Measurements from ENCODE around the gene KIAA1586.

KIAA1586 gene

DNA sequence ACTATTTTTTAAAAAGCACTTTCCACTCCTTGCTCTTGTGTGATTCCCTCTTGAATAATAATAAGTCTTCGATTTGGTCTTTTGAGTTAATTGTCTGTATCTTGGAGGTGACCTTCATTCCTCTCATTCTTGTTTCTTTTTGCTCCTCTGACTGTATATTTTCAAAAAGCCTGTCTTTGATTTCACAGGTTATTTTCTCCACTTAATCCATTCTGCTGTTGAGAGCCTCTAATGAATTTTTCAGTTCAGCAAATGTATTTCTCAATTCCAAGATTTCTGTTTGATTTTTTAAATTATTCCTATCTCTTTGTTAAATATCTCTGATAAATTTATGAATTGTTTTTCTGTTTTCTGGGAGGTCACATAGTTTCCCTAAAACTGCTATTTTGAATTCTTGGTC, 21.7 kb upstream of the KIAA1586 start:
- TF ChIP-seq, protein P1, sequence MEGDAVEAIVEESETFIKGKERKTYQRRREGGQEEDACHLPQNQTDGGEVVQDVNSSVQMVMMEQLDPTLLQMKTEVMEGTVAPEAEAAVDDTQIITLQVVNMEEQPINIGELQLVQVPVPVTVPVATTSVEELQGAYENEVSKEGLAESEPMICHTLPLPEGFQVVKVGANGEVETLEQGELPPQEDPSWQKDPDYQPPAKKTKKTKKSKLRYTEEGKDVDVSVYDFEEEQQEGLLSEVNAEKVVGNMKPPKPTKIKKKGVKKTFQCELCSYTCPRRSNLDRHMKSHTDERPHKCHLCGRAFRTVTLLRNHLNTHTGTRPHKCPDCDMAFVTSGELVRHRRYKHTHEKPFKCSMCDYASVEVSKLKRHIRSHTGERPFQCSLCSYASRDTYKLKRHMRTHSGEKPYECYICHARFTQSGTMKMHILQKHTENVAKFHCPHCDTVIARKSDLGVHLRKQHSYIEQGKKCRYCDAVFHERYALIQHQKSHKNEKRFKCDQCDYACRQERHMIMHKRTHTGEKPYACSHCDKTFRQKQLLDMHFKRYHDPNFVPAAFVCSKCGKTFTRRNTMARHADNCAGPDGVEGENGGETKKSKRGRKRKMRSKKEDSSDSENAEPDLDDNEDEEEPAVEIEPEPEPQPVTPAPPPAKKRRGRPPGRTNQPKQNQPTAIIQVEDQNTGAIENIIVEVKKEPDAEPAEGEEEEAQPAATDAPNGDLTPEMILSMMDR (IDR thresholded peaks at IDR 0.05), result no peak
- Mint-ChIP-seq H3K4me1 (peaks cover 10% of the 10 kb centered on the region), H3K4me3 (no peak overlapping the region), H3K36me3 (ENCODE audit: low read depth) (peaks cover 15% of the 10 kb centered on the region), H3K27me3 (ENCODE audit: low read depth, poor library complexity) (peaks cover 5% of the 10 kb centered on the region), H3K27ac (no peak overlapping the region), H3K9me3 (peaks cover 28% of the 10 kb centered on the region)
- no peak for DNase-seq

DNA sequence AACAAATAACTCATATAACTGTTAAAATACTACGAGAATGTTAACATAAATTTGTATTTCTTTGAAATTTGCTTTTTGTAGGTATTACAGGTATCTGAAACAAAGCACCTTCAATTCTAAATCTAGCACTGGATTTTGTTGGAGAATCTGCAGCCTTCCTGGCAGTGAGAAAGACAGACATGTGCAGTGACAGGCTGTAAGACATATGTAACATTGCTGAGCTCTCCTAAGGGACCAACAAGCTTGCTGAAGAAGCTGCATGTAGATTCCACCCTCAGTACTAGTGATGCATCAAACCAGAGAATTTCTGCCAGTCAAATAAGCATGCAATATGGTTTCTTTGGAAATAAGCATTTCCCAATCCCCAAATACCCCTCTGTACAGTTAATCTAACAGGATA, 20.5 kb upstream of the KIAA1586 start:
- DNase-seq, result no peak
- Mint-ChIP-seq H3K27me3 (ENCODE audit: low read depth, poor library complexity) (peaks cover 5% of the 10 kb centered on the region), H3K4me1 (peaks cover 10% of the 10 kb centered on the region), H3K9me3 (peaks cover 28% of the 10 kb centered on the region), H3K4me3 (no peak overlapping the region), H3K36me3 (ENCODE audit: low read depth) (peaks cover 15% of the 10 kb centered on the region), H3K27ac (no peak overlapping the region)
- TF ChIP-seq, protein P1 (IDR thresholded peaks at IDR 0.05), result no peak

DNA sequence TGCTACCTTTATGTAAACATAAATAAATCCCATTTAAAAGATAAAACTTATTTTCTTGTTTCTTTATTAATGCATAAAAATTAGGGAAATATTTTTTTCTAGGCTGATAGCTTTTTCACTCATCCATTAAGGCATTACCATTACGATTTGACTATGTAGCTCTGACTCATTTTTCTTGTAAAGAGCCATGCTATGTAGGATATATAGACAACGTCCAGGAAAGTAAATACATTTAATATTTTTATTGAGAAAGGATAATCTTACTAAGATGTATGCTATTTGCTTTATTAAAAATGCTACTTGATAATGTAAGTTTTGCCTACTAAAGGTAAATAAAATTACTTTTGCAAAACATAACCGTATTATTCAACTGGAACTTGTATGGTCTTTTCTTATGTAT, 19.2 kb upstream of the KIAA1586 start:
- Mint-ChIP-seq H3K27me3 (ENCODE audit: low read depth, poor library complexity) (peaks cover 8% of the 10 kb centered on the region), H3K4me1 (peaks cover 10% of the 10 kb centered on the region), H3K36me3 (ENCODE audit: low read depth) (peaks cover 15% of the 10 kb centered on the region), H3K4me3 (no peak overlapping the region), H3K9me3 (peaks cover 28% of the 10 kb centered on the region), H3K27ac (no peak overlapping the region)
- TF ChIP-seq, protein P1 (IDR thresholded peaks at IDR 0.05), result no peak
- no peak for DNase-seq

DNA sequence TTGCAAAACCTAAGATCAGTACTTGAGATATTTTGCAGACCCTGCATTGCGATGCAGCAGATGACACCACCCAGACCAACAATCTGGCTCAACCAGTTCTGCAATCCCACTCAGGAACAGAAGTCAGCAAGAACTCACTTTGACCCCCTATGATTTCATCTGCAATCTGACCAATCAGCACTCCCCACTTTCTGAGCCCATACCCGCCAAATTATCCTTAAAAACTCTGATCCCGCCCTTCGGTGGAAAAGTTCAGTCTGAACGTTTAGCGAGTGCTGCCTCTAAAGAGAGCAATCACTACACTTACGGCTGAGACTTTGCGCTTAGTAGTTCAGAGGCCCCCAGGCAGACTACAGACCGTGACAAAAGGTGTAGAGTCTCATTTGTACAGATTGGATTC, 17.3 kb upstream of the KIAA1586 start:
- Mint-ChIP-seq H3K36me3 (ENCODE audit: low read depth) (peaks cover 15% of the 10 kb centered on the region), H3K27me3 (ENCODE audit: low read depth, poor library complexity) (peaks cover 8% of the 10 kb centered on the region), H3K9me3 (peaks cover 21% of the 10 kb centered on the region), H3K27ac (peak overlapping the region; percentile 64), H3K4me1 (peaks cover 10% of the 10 kb centered on the region), H3K4me3 (no peak overlapping the region)
- TF ChIP-seq, protein P1 (IDR thresholded peaks at IDR 0.05), result no peak
- no peak for DNase-seq

DNA sequence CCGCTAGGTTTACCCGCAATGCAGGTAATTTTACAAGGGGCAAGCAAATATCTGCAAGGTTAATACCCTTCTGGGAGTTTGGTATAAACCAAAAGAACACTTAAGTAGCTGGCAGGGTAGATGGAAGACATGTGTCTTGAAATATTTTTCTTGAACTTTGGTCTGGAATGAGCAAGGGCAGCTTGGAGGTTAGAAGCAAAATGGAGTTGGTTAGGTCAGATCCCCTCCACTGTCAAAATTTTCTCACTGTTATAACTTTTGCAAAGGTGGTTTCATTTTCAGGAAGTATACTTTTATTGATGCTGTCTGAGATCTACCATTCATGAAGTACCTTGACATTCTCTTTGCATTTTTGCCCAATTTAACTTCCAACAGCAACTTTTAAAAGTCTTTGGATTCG, 13.3 kb upstream of the KIAA1586 start:
- TF ChIP-seq, protein P1 (IDR thresholded peaks at IDR 0.05), result no peak
- H3K27ac Mint-ChIP-seq, result no peak overlapping the region

DNA sequence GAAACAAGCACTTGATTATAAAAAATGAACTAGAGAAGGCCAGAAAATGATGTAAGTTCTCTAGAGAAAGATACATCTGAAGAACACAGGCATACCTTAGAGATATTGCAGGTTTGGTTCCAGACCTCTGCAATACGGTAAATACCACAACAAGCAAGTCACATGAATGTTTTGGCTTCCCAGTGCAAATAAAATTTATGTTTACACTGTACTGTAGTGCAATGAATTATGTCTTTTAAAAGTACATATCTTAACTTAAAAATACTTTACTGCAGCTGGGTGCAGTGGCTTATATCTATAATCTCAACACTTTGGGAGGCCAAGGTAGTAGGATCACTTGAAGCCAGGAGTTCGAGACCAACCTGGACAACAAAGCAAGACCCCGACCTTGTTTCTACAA, 10.9 kb upstream of the KIAA1586 start:
- H3K9me3 Mint-ChIP-seq, result no peaks in the 10 kb centered on the region
- H3K27me3 Mint-ChIP-seq (ENCODE audit: low read depth, poor library complexity), result peaks cover 3% of the 10 kb centered on the region
- no peak overlapping the region for H3K27ac Mint-ChIP-seq
- H3K4me3 Mint-ChIP-seq, result no peak overlapping the region
- DNase-seq, result no peak
- no peaks in the 10 kb centered on the region for H3K4me1 Mint-ChIP-seq
- no peaks in the 10 kb centered on the region for H3K36me3 Mint-ChIP-seq (ENCODE audit: low read depth)
- TF ChIP-seq, protein P1 (IDR thresholded peaks at IDR 0.05), result no peak

More for the DNA sequence above, 13.3 kb upstream of the KIAA1586 start:
- Mint-ChIP-seq H3K27me3 (ENCODE audit: low read depth, poor library complexity) (peaks cover 8% of the 10 kb centered on the region), H3K9me3 (no peaks in the 10 kb centered on the region), H3K36me3 (ENCODE audit: low read depth) (no peaks in the 10 kb centered on the region), H3K4me3 (no peak overlapping the region), H3K4me1 (peaks cover 9% of the 10 kb centered on the region)
- DNase-seq, result no peak

Data from nephron progenitor cell (in vitro differentiated cells).